H1 (cell line): ENCODE results near the gene MS4A8. TPM values are rescaled to one million over a fixed set of nuclear protein-coding genes. Genes with fewer than 3 reads are reported as not detected.

Experiments
- CTCF ChIA-PET: fragments of 300-600 bp; sonication (Branson Sonifier 250); formaldehyde crosslinking; loops from one replicate; lab custom pipeline; 2021; ENCODE audit not compliant: partially characterized antibody; lab: Charles Lee
- POLR2A ChIA-PET: fragments of 300-600 bp; sonication (Branson Sonifier 250); formaldehyde crosslinking; loops from one replicate; lab custom pipeline; 2021; ENCODE audit warnings: inconsistent platforms; ENCODE audit not compliant: partially characterized antibody; lab: Charles Lee
- DNase-seq, 2 experiments: peaks; one replicate each; pipeline versions ENCODE4 v3.0.0 to v3.0.0-alpha.2; 2010 to 2022; ENCODE audit warnings: low spot score in 2 of 2, low read depth in 1 of 2, mixed read lengths in 1 of 2
- FAIRE-seq: peaks from 2 replicates; lab custom pipeline; 2011; peaks lifted over from hg19 to GRCh38; lab: Jason Lieb, UNC
- H2AFZ ChIP-seq: 2 replicates; pipeline ENCODE4 v1.8.1; 2012; ENCODE audit warnings: low read length, inconsistent platforms
- H2AK5ac ChIP-seq: 2 replicates; pipeline ENCODE4 v1.6.1; 2013; ENCODE audit warnings: low read depth, low read length
- H2BK120ac ChIP-seq: replicated peaks from 2 replicates; pipeline ENCODE3; 2013; ENCODE audit warnings: low read depth, low read length, inconsistent platforms
- H2BK12ac ChIP-seq: 2 replicates; pipeline ENCODE4 v1.6.1; 2013; ENCODE audit warnings: low read depth, low read length
- H2BK15ac ChIP-seq: 2 replicates; pipeline ENCODE4 v1.6.1; 2013; ENCODE audit warnings: low read length
- H2BK20ac ChIP-seq: 2 replicates; pipeline ENCODE4 v1.6.1; 2013; ENCODE audit warnings: low read length
- H2BK5ac ChIP-seq: 2 replicates; pipeline ENCODE4 v1.6.1; 2013; ENCODE audit warnings: low read depth, low read length
- H3K14ac ChIP-seq: 2 replicates; pipeline ENCODE4 v1.6.1; 2013; ENCODE audit warnings: inconsistent platforms; ENCODE audit not compliant: insufficient read length
- H3K18ac ChIP-seq: 2 replicates; pipeline ENCODE4 v1.6.1; 2013; ENCODE audit warnings: low read length; ENCODE audit errors: extremely low read depth
- H3K23ac ChIP-seq: 2 replicates; pipeline ENCODE4 v1.6.1; 2013; ENCODE audit warnings: inconsistent platforms; ENCODE audit not compliant: insufficient read length
- H3K23me2 ChIP-seq: 2 replicates; pipeline ENCODE4 v1.6.1; 2013; ENCODE audit warnings: low read depth, low read length
- H3K27ac ChIP-seq: 2 replicates; pipeline ENCODE4 v1.6.1; 2011; ENCODE audit warnings: low read depth, low read length, inconsistent platforms
- H3K27me3 ChIP-seq, 4 experiments: replicated peaks in 1 of 4; 1 replicate in 1 of 4; 2 replicates in 3 of 4; pipeline versions ENCODE4 v1.6.1 to v1.8.1; 2011 to 2013; ENCODE audit warnings: low read length in 3 of 4, mild to moderate bottlenecking in 3 of 4, inconsistent platforms in 2 of 4, mixed read lengths in 2 of 4, moderate library complexity in 1 of 4; ENCODE audit not compliant: control insufficient read depth in 3 of 4, insufficient read depth in 3 of 4; ENCODE audit errors: extremely low read depth in 1 of 4
- H3K36me3 ChIP-seq, 4 experiments: 2 replicates each; pipeline versions ENCODE4 v1.6.1 to v1.8.1; 2011 to 2013; ENCODE audit warnings: mild to moderate bottlenecking in 4 of 4, low read length in 3 of 4, moderate library complexity in 2 of 4, control low read depth in 1 of 4, inconsistent platforms in 1 of 4; ENCODE audit not compliant: insufficient read depth in 4 of 4, control insufficient read depth in 2 of 4
- H3K4ac ChIP-seq: replicated peaks from 2 replicates; pipeline ENCODE3; 2013; ENCODE audit warnings: low read length, low read depth, mixed read lengths, inconsistent platforms; ENCODE audit not compliant: insufficient read length
- H3K4me1 ChIP-seq, 4 experiments: replicated peaks in 1 of 4; 1 replicate in 1 of 4; 2 replicates in 3 of 4; pipeline versions ENCODE4 v1.6.1 to v1.8.1; 2011 to 2013; ENCODE audit warnings: low read length in 3 of 4, inconsistent platforms in 2 of 4, mixed read lengths in 1 of 4; ENCODE audit not compliant: insufficient read depth in 4 of 4, control insufficient read depth in 3 of 4
- H3K4me2 ChIP-seq, 2 experiments: 2 replicates each; pipeline versions ENCODE4 v1.6.1 to v1.8.1; 2011 to 2013; ENCODE audit warnings: low read depth in 2 of 2, low read length in 2 of 2, control low read depth in 1 of 2, inconsistent platforms in 1 of 2, mild to moderate bottlenecking in 1 of 2; ENCODE audit not compliant: insufficient read depth in 1 of 2
- H3K4me3 ChIP-seq, 4 experiments: fragments of 200-600, 300-600 bp in 1 of 4; sonication (generic), shearing (Covaris generic), sonication (Bioruptor Twin) in 1 of 4; 2 replicates each; pipeline versions ENCODE4 v1.5.1 to v1.8.1; 2011 to 2016; ENCODE audit warnings: low read length in 4 of 4, low read depth in 3 of 4, control low read depth in 2 of 4, inconsistent platforms in 2 of 4, mild to moderate bottlenecking in 2 of 4, mixed read lengths in 1 of 4, moderate library complexity in 1 of 4; ENCODE audit not compliant: insufficient read depth in 2 of 4; ENCODE audit errors: extremely low read depth in 1 of 4
- H3K56ac ChIP-seq: replicated peaks from 2 replicates; pipeline ENCODE3; 2013; ENCODE audit warnings: low read depth, mild to moderate bottlenecking, mixed read lengths, low read length, inconsistent platforms; ENCODE audit not compliant: insufficient read length
- H3K79me1 ChIP-seq: 2 replicates; pipeline ENCODE4 v1.6.1; 2013; ENCODE audit warnings: low read depth, low read length, control low read depth
- H3K79me2 ChIP-seq, 2 experiments: 2 replicates each; pipeline versions ENCODE4 v1.6.1 to v1.8.1; 2012 to 2013; ENCODE audit warnings: low read length in 2 of 2, mild to moderate bottlenecking in 2 of 2, inconsistent platforms in 1 of 2; ENCODE audit not compliant: insufficient read depth in 2 of 2, control insufficient read depth in 1 of 2
- H3K9ac ChIP-seq, 4 experiments: replicated peaks in 1 of 4; 1 replicate in 1 of 4; 2 replicates in 3 of 4; pipeline versions ENCODE4 v1.6.1 to v1.8.1; 2011 to 2013; ENCODE audit warnings: low read depth in 3 of 4, low read length in 3 of 4, control low read depth in 2 of 4, mild to moderate bottlenecking in 2 of 4, moderate library complexity in 2 of 4, inconsistent platforms in 1 of 4; ENCODE audit errors: extremely low read depth in 1 of 4
- H3K9me3 ChIP-seq, 2 experiments: 2 replicates each; pipeline versions ENCODE4 v1.6.1 to v1.8.1; 2012 to 2013; ENCODE audit warnings: mild to moderate bottlenecking in 2 of 2, moderate library complexity in 2 of 2, control low read depth in 1 of 2, inconsistent platforms in 1 of 2, low read depth in 1 of 2, low read length in 1 of 2, mixed read lengths in 1 of 2; ENCODE audit not compliant: insufficient read depth in 2 of 2
- H4K20me1 ChIP-seq, 2 experiments: replicated peaks in 1 of 2; 2 replicates each; pipeline versions ENCODE3 to v1.8.1; 2011 to 2013; ENCODE audit warnings: inconsistent platforms in 2 of 2, low read length in 2 of 2, mild to moderate bottlenecking in 1 of 2; ENCODE audit not compliant: insufficient read depth in 2 of 2, control insufficient read depth in 1 of 2
- H4K5ac ChIP-seq: 2 replicates; pipeline ENCODE4 v1.6.1; 2013; ENCODE audit warnings: low read length, low read depth, mixed read lengths, inconsistent platforms; ENCODE audit not compliant: insufficient read length
- H4K8ac ChIP-seq: 2 replicates; pipeline ENCODE4 v1.8.0; 2013; ENCODE audit warnings: mild to moderate bottlenecking, moderate library complexity, low read length, inconsistent platforms; ENCODE audit not compliant: insufficient read depth; ENCODE audit errors: extremely low read depth
- H4K91ac ChIP-seq: replicated peaks from 2 replicates; pipeline ENCODE3; 2013; ENCODE audit warnings: low read length, mixed read lengths, inconsistent platforms; ENCODE audit not compliant: insufficient read length
- ASH2L ChIP-seq: fragments of 200-600, 300-600 bp; sonication (generic); IDR thresholded peaks from one replicate; pipeline ENCODE4 v1.7.1; 2017; ENCODE audit warnings: low read length
- BCL11A ChIP-seq, 2 experiments: IDR thresholded peaks; one replicate each; pipeline ENCODE4 v1.6.1; 2011; ENCODE audit warnings: low read depth in 2 of 2, low read length in 2 of 2, mild to moderate bottlenecking in 2 of 2
- BRCA1 ChIP-seq: IDR thresholded peaks from 2 replicates; pipeline ENCODE4 v1.6.1; 2012; ENCODE audit warnings: low read depth, low read length, improper control_type of control experiment
- CBX8 ChIP-seq: fragments of 300-800, 300-1000 bp; sonication (generic); IDR thresholded peaks from 2 replicates; pipeline ENCODE4 v1.7.1; 2016; ENCODE audit warnings: low read depth, low read length, borderline replicate concordance
- EP300 ChIP-seq, 2 experiments: IDR thresholded peaks; 1 replicate in 1 of 2; 2 replicates in 1 of 2; pipeline ENCODE4 v1.6.1; 2011 to 2012; ENCODE audit warnings: low read depth in 2 of 2, low read length in 2 of 2, mild to moderate bottlenecking in 2 of 2, borderline replicate concordance in 1 of 2, inconsistent platforms in 1 of 2, moderate library complexity in 1 of 2
- HDAC6 ChIP-seq: IDR thresholded peaks from one replicate; pipeline ENCODE4 v1.7.1; 2012; ENCODE audit warnings: low read depth, mild to moderate bottlenecking, inconsistent platforms, low read length, moderate library complexity
- KDM5A ChIP-seq: fragments of 200-600 bp; IDR thresholded peaks from 2 replicates; pipeline ENCODE4 v1.7.1; 2012; ENCODE audit warnings: mild to moderate bottlenecking, low read length, inconsistent platforms, mixed read lengths
- NANOG ChIP-seq: IDR thresholded peaks from 2 replicates; pipeline ENCODE4 v1.6.1; 2011; ENCODE audit warnings: low read length, low read depth, mild to moderate bottlenecking, inconsistent platforms; ENCODE audit not compliant: insufficient read depth, poor library complexity, severe bottlenecking
- NRF1 ChIP-seq: IDR thresholded peaks from 2 replicates; pipeline ENCODE4 v1.6.1; 2011; ENCODE audit warnings: mild to moderate bottlenecking, low read depth, low read length, improper control_type of control experiment
- USF2 ChIP-seq: IDR thresholded peaks from 2 replicates; pipeline ENCODE4 v1.6.1; 2011; ENCODE audit warnings: low read length, improper control_type of control experiment
- YY1 ChIP-seq: IDR thresholded peaks from 2 replicates; pipeline ENCODE4 v1.6.1; 2011; ENCODE audit warnings: low read depth, mild to moderate bottlenecking, low read length
- polyA plus RNA-seq, 7 experiments: library from polyadenylated mRNA; depleted of rRNA in 3 of 7; stranded (reverse) in 5 of 7; unstranded in 2 of 7; fragments of >200 nt in 5 of 7; fragments of 200-250 nt in 2 of 7; gene quantifications; 1 replicate in 5 of 7; 2 replicates in 1 of 7; 4 replicates in 1 of 7; pipeline versions ENCODE4 v1.2.1 to v1.2.3, GENCODE V29; 2011 to 2013; ENCODE audit warnings: missing spikeins in 2 of 7, mixed read lengths in 2 of 7
- total RNA-seq: library from RNA; stranded (reverse); fragmentation: NEBNext Ultra II Directional; extraction: Animal tissue kit (Norgen Biotek cat#: 25700); gene quantifications from 2 replicates; pipeline ENCODE4 v1.2.1, GENCODE V29; 2021

Gene MS4A8
- total and polyA plus RNA-seq, 2 of the 8 experiments (the other 6 are each of a cell fraction or from before 2014, with no cell fraction given), result not detected

GRCh38 chr11:60679879-60680278 lies 19.5 kb upstream of the MS4A8 start:
- Histone ChIP-seq H2BK12ac (no peak overlapping the region), H3K4me2 (no peak overlapping the region), H4K8ac (no peak overlapping the region), H3K14ac (no peak overlapping the region), H2BK5ac (no peak overlapping the region), H2BK20ac (no peak overlapping the region), H4K91ac (no peak overlapping the region), H3K27me3 (no peaks in the 10 kb centered on the region), H3K36me3 (no peaks in the 10 kb centered on the region), H3K18ac (no peak overlapping the region), H3K27ac (no peak overlapping the region), H3K56ac (no peak overlapping the region), H3K23me2 (no peaks in the 10 kb centered on the region), H3K23ac (no peak overlapping the region), H3K9ac (no peak overlapping the region), H3K79me2 (no peaks in the 10 kb centered on the region), H3K4me3 (no peak overlapping the region), H4K5ac (no peak overlapping the region), H3K79me1 (no peaks in the 10 kb centered on the region), H2BK120ac (no peak overlapping the region), H3K4ac (no peak overlapping the region), H2BK15ac (no peak overlapping the region), H3K9me3 (peaks cover 20 to 31% of the 10 kb centered on the region in 2 experiments), H2AFZ (no peak overlapping the region), H4K20me1 (no peaks in the 10 kb centered on the region), H3K4me1 (no peaks in the 10 kb centered on the region), H2AK5ac (no peak overlapping the region)
- DNase-seq, result no peak
- CTCF ChIA-PET, result interaction anchor here (1.1 kb wide), 2 partner anchors 12 to 21 kb away, joined by 3 read pairs; no protein-coding TSS in a partner anchor
- POLR2A ChIA-PET, result no interaction called here
- FAIRE-seq, result no peak
- TF ChIP-seq YY1 (no peak), EP300 (IDR thresholded peaks at IDR 0.05; ENCODE audit: borderline replicate concordance in 1 of 2, low read depth in 2 of 2, low read length in 2 of 2) (no peak), BRCA1 (no peak), KDM5A (no peak), BCL11A (IDR thresholded peaks at IDR 0.05; ENCODE audit: low read depth in 2 of 2, low read length in 2 of 2) (no peak), NANOG (no peak), ASH2L (no peak), NRF1 (no peak), HDAC6 (no peak), CBX8 (no peak), USF2 (no peak)
